Stimulated activated CD8-positive, alpha-beta memory T cell treated with anti-CD3 and anti-CD28 coated beads, Interleukin-4, amount 100 ng/mL, for 48 hours (primary cell): ENCODE results near the gene PASK.

ENCODE experiments used
- DNase-seq: peaks from one replicate; pipeline ENCODE4 v3.0.0-alpha.2; 2020

Gene PASK

GRCh38 chr2:241142593-241142992 lies 6.7 kb downstream of the PASK start:
- DNase-seq = no peak

GRCh38 chr2:241142063-241142462 lies 7.2 kb downstream of the PASK start:
- DNase-seq = no peak

GRCh38 chr2:241141214-241141770 lies 8.0 kb downstream of the PASK start:
- no peak for DNase-seq

- no peak for DNase-seq
Measured at GRCh38 chr2:241140445-241140840, 8.8 kb downstream of the PASK start.

- DNase-seq = no peak
Measured at GRCh38 chr2:241139531-241140444, 9.5 kb downstream of the PASK start.

GRCh38 chr2:241138471-241138870 lies 10.8 kb downstream of the PASK start:
- DNase-seq = no peak

GRCh38 chr2:241137276-241138190 lies 11.7 kb downstream of the PASK start:
- DNase-seq = no peak

GRCh38 chr2:241136661-241137260 lies 12.5 kb downstream of the PASK start:
- DNase-seq = no peak

- DNase-seq = no peak
Measured at GRCh38 chr2:241136191-241136590, 13.1 kb downstream of the PASK start.

GRCh38 chr2:241135737-241136136 lies 13.5 kb downstream of the PASK start:
- DNase-seq = no peak

- DNase-seq = no peak
Measured at GRCh38 chr2:241134711-241135110, 14.6 kb downstream of the PASK start.

- DNase-seq = no peak
Measured at GRCh38 chr2:241133436-241133820, 15.8 kb downstream of the PASK start.

- no peak for DNase-seq
Measured at GRCh38 chr2:241132538-241133435, 16.5 kb downstream of the PASK start.

GRCh38 chr2:241131531-241131930 lies 17.7 kb downstream of the PASK start:
- DNase-seq = no peak

- no peak for DNase-seq
Measured at GRCh38 chr2:241130316-241130715, 19.0 kb downstream of the PASK start.

- no peak for DNase-seq
Measured at GRCh38 chr2:241129086-241129871, 20.0 kb downstream of the PASK start.

- no peak for DNase-seq
Measured at GRCh38 chr2:241128266-241128665, 21.0 kb downstream of the PASK start.

- DNase-seq = no peak
Measured at GRCh38 chr2:241126771-241127202, 22.5 kb downstream of the PASK start.

GRCh38 chr2:241126201-241126611 lies 23.1 kb downstream of the PASK start:
- DNase-seq = no peak

GRCh38 chr2:241125626-241126025 lies 23.6 kb downstream of the PASK start:
- no peak for DNase-seq
